ENCODE data around the gene BMPR1B.
A peak's percentile ranks its signal among the peaks of the same experiment; 100 is the strongest.

Gene BMPR1B

GRCh38 chr4:94926936-94927335 lies 169.2 kb downstream of the BMPR1B start:
- no peak for TF ChIP-seq CTCF (IDR thresholded peaks at IDR 0.05; ENCODE audit: low read depth, low read length, missing control alignments)
- H3K27me3 ChIP-seq (replicated peaks) = no peaks in the 10 kb centered on the region
- in situ Hi-C loops (cut with HindIII; ENCODE audit: low pct_ligation_motif_present, low sequenced_read_pairs) = no loop called here

DNA sequence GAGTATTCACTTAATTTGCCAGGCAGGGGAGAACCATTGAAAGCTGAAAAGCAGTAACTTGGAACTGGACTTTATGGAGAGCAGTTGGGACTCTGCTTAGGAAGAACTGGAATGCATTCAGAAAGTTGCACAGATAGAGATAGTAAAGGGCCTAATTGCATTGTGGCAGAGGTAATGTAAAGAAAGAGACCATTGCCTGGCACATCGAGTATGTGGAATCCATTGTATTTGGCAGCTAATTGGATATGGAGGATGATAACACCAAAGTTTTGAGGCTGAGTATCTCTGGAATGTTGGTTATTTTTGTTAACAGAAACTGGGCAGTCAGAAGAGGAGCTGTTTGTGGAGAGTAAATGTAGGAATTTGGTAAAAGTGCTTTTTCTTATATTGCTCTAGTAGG lies 169.9 kb downstream of the BMPR1B start:
- in situ Hi-C loops (cut with HindIII; ENCODE audit: low pct_ligation_motif_present, low sequenced_read_pairs) = no loop called here
- Histone ChIP-seq H3K36me3 (replicated peaks) (no peaks in the 10 kb centered on the region), H3K27ac (no peak overlapping the region), H3K4me3 (ENCODE audit: low read depth, low read length) (no peak overlapping the region), H3K27me3 (replicated peaks) (no peaks in the 10 kb centered on the region)
- DNase-seq = no peak
- no peak for TF ChIP-seq CTCF (IDR thresholded peaks at IDR 0.05; ENCODE audit: low read depth, low read length, missing control alignments)

More at GRCh38 chr4:94926936-94927335, 169.2 kb downstream of the BMPR1B start:
- no peak for DNase-seq
- no peaks in the 10 kb centered on the region for H3K36me3 ChIP-seq (replicated peaks)
- H3K27ac ChIP-seq = no peak overlapping the region
- H3K4me3 ChIP-seq (ENCODE audit: low read depth, low read length) = no peak overlapping the region

DNA sequence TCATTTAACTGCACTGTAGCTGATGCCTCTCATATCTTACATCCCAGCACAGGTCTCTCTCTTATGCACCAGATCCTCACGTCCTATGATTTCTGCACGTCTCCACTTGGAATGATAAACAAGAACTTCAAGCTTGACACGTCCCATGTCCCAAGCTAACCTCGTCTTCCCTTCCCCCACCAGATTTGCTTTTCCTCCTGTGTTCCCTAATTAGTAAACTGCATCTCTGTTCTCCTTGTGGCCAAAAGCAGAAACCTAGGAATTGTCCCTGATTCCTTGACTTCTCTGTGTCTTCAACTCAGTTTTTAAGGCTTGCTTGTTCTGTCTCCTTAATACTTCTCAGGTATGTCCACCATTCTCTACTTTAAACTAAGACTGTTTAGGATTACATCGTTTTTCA lies 171.9 kb downstream of the BMPR1B start:
- no peak for DNase-seq
- no peak for TF ChIP-seq CTCF (IDR thresholded peaks at IDR 0.05; ENCODE audit: low read depth, low read length, missing control alignments)
- in situ Hi-C loops (cut with HindIII; ENCODE audit: low pct_ligation_motif_present, low sequenced_read_pairs) = no loop called here

DNA sequence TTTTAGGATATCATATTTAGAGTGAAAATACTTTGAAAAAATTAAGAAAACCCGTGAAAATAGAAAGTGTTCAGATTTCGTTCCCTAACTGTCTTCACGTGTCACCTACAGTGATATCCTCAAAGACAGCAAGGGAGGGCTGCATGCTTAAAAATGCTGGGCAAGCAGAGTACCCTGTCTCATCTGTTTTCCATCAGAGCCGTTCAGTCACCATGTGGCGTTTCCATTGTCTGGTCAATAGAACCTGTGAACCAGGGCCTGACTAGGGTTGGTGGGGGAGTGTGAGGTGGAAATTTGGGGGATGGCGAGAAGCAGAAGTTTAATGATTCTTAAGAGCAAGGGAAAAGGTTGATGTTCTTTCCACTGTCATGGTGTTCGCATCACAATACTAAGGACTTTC lies 173.9 kb downstream of the BMPR1B start:
- in situ Hi-C loops (cut with HindIII; ENCODE audit: low pct_ligation_motif_present, low sequenced_read_pairs) = no loop called here
- no peaks in the 10 kb centered on the region for H3K27me3 ChIP-seq (replicated peaks)
- H3K4me3 ChIP-seq (ENCODE audit: low read depth, low read length) = no peak overlapping the region
- no peak overlapping the region for H3K27ac ChIP-seq
- H3K36me3 ChIP-seq (replicated peaks) = no peaks in the 10 kb centered on the region
- no peak for TF ChIP-seq CTCF (IDR thresholded peaks at IDR 0.05; ENCODE audit: low read depth, low read length, missing control alignments)
- no peak for DNase-seq

More for the DNA sequence above, 171.9 kb downstream of the BMPR1B start:
- Histone ChIP-seq H3K36me3 (replicated peaks) (no peaks in the 10 kb centered on the region), H3K27me3 (replicated peaks) (no peaks in the 10 kb centered on the region), H3K27ac (no peak overlapping the region), H3K4me3 (ENCODE audit: low read depth, low read length) (no peak overlapping the region)

- no peak for TF ChIP-seq CTCF (IDR thresholded peaks at IDR 0.05; ENCODE audit: low read depth, low read length, missing control alignments)
Observed at GRCh38 chr4:94932366-94932765, 174.6 kb downstream of the BMPR1B start.

GRCh38 chr4:94933799-94934198 lies 176.0 kb downstream of the BMPR1B start:
- Histone ChIP-seq H3K27me3 (replicated peaks) (no peaks in the 10 kb centered on the region), H3K36me3 (replicated peaks) (no peaks in the 10 kb centered on the region), H3K27ac (peak overlapping the region; percentile 58), H3K4me3 (ENCODE audit: low read depth, low read length) (no peak overlapping the region)
- peak; percentile 22 for DNase-seq
- in situ Hi-C loops (cut with HindIII; ENCODE audit: low pct_ligation_motif_present, low sequenced_read_pairs) = no loop called here
- no peak for TF ChIP-seq CTCF (IDR thresholded peaks at IDR 0.05; ENCODE audit: low read depth, low read length, missing control alignments)

More at GRCh38 chr4:94932366-94932765, 174.6 kb downstream of the BMPR1B start:
- H3K4me3 ChIP-seq (ENCODE audit: low read depth, low read length) = no peak overlapping the region
- in situ Hi-C loops (cut with HindIII; ENCODE audit: low pct_ligation_motif_present, low sequenced_read_pairs) = no loop called here
- no peak for DNase-seq
- no peak overlapping the region for H3K27ac ChIP-seq
- H3K27me3 ChIP-seq (replicated peaks) = no peaks in the 10 kb centered on the region
- no peaks in the 10 kb centered on the region for H3K36me3 ChIP-seq (replicated peaks)

Measured in brain microvascular endothelial cell (primary cell).